GM12865 (cell line): ENCODE data around the gene FGFBP2.

Source experiments
- DNase-seq: peaks from one replicate; pipeline ENCODE4 v3.0.0; 2010; ENCODE audit warnings: low read depth
- H3K4me3 ChIP-seq: 2 replicates; pipeline ENCODE4 v1.5.1; 2011; ENCODE audit warnings: mild to moderate bottlenecking, low read depth, low read length, control low read depth
- TF ChIP-seq, protein P1 (sequence below): IDR thresholded peaks from 2 replicates; pipeline ENCODE4 v1.5.1; 2011; ENCODE audit warnings: low read length, control low read depth, low read depth, inconsistent platforms; ENCODE audit not compliant: insufficient read depth; ENCODE audit errors: missing control alignments

Gene FGFBP2

DNA sequence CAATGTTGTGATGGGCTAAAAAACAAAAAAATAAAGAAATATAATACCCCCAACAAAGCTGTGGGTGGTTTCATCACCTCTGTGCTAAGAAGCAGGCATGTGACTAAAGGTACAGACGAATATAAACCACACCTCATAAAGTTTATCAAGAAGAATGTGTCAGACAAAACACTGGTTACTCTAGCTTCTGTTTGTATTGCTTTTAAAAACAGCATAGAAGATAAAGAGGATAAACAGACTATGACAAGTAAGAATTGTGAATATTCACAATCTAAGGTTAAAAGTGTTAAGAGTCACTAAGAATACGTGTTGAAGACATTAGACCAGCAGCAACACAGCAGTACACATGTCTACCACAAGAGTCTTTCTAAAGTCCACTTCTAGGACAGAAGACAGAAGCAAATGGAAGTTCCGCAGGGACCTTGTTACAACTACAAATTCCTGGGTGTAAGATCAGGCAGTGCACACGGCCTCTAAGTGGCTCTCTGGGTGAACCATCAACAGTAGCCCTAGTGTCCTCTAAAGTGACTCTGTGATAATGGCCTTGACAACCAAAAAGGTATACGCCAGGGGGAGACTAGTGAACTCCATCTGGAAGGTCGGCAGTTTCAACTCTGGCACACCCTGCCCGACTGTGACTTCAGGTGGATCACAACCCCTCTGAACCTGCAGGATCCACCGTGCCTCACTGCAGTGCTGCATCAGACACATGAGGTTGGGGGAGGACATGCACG, 8.3 kb upstream of the FGFBP2 start:
- H3K4me3 ChIP-seq: no peak overlapping the region
- TF ChIP-seq, protein P1, sequence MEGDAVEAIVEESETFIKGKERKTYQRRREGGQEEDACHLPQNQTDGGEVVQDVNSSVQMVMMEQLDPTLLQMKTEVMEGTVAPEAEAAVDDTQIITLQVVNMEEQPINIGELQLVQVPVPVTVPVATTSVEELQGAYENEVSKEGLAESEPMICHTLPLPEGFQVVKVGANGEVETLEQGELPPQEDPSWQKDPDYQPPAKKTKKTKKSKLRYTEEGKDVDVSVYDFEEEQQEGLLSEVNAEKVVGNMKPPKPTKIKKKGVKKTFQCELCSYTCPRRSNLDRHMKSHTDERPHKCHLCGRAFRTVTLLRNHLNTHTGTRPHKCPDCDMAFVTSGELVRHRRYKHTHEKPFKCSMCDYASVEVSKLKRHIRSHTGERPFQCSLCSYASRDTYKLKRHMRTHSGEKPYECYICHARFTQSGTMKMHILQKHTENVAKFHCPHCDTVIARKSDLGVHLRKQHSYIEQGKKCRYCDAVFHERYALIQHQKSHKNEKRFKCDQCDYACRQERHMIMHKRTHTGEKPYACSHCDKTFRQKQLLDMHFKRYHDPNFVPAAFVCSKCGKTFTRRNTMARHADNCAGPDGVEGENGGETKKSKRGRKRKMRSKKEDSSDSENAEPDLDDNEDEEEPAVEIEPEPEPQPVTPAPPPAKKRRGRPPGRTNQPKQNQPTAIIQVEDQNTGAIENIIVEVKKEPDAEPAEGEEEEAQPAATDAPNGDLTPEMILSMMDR: no peak
- DNase-seq: no peak

- TF ChIP-seq, protein P1: no peak
- no peak for DNase-seq
- no peak overlapping the region for H3K4me3 ChIP-seq
These were observed 5.8 kb upstream of the FGFBP2 start for GRCh38 chr4:15968551-15969300.

GRCh38 chr4:15965325-15965724, 2.4 kb upstream of the FGFBP2 start:
- no peak for DNase-seq
- no peak overlapping the region for H3K4me3 ChIP-seq
- TF ChIP-seq, protein P1: no peak

- no peak for DNase-seq
- TF ChIP-seq, protein P1: no peak
- H3K4me3 ChIP-seq: no peak overlapping the region
These were observed 1.2 kb upstream of the FGFBP2 start for GRCh38 chr4:15964159-15964558.

- TF ChIP-seq, protein P1: no peak
- H3K4me3 ChIP-seq: no peak overlapping the region
- no peak for DNase-seq
These were observed 601 bp upstream of the FGFBP2 start for GRCh38 chr4:15963576-15963975.

DNA sequence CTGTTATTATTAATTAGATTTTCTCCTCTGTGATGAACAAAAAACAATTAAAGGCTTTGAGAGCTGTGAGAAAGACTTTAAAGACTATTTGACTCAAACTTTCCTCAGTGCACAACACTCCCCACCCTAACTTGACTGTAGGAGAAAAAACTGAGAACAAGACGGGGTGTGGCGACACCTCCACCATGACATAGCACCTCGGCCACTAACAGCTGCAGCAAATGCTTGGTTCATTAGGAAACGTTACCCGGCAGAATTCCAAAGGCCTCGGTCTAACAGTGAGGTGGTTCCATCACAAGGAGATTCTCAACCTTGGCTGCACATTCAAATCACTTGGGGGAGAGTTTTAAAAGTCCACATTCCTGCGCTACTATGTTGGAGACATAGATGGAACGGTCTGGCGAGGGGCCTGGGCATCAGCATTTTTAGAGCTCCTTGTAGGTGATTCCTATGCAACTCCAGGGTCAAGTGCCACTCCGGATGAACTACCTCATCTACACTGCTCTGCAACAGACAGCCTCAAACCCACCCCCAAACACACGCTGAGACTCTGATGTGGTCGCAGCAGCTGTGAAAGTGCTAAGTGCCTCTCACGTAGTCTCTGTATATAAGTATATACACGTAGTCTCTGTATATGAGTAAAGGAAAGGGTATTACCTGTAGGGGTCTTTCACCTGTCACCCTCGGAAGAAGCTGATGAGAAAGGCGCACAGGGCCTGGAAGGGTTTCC, 1.0 kb downstream of the FGFBP2 start:
- no peak overlapping the region for H3K4me3 ChIP-seq
- TF ChIP-seq, protein P1: no peak
- no peak for DNase-seq
